Fibroblast of skin of back (primary cell): Measurements from ENCODE around the gene CDKN1C. TPM values are rescaled to one million over a fixed set of nuclear protein-coding genes. Genes with fewer than 3 reads are reported as not detected.
A peak's percentile ranks its signal among the peaks of the same experiment; 100 is the strongest.

ENCODE experiments used
- DNase-seq: peaks from one replicate; pipeline ENCODE4 v3.0.0-alpha.2; 2013
- polyA plus RNA-seq, 2 experiments: library from polyadenylated mRNA; unstranded; fragments of 120-200 nt; gene quantifications; one replicate each; pipeline ENCODE4 v1.2.1, GENCODE V29; 2013; ENCODE audit not compliant: insufficient read length in 2 of 2

The CDKN1C gene
- polyA plus RNA-seq (2013, experiment 1 of 2; ENCODE audit: insufficient read length): 4.2 TPM
- polyA plus RNA-seq (2013, experiment 2 of 2; ENCODE audit: insufficient read length): 14.7 TPM

DNA sequence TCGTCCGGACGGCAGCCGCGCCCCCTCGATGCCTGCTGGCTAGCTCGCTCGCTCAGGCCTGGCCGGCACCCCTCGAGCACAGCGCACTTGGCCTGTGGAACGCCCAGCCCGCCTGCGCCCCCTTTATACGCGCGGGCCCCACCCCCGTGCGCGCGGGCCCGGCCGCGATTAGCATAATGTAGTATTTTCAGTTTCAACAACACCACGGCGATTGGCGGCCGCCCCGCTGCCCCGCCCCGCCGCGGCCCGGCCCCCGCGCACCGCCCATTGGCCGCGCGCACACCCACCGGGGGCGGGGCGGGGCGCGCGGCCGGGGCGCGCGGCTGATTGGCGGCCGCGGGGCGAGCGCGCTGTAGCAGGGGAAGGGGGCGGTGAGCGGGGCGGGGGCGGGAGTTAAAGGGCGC is at the start of gene CDKN1C:
TSS of gene CDKN1C (minus strand) at position 98 of the 404 bp plus-strand sequence. CDS start 319 bp downstream, outside the sequence.
- peak; percentile 79 for DNase-seq

DNA sequence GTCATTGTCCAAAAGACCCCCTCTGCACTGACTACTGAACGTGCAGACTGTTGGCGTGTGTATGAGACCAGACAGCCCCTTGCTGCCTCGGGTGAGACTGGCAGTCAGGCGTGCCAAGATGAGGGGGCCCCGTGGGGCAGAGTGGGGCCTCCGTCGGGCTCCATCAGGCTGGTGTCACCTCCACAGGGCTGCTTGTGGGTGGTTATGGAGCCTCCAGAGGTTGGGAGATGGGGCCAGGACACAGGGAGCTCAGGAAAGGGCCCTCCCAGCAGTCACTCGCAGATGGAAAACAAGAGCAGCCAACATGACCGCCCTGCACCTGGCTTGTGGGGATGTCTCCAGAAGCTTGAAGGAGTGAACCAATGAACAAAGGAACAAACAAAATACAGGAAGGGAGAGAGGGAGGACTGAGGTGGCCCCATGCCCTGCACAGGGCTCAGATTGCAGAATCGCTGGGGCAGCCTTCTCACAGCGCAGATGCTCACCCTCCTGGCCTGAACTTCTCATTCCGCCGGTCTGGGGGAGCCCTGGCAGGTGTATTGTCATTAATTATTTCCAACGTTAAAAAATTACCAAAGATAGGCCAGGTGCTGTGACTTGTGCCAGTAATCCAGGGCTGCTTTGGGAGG is 49.1 kb upstream of the CDKN1C start:
- DNase-seq: no peak

DNA sequence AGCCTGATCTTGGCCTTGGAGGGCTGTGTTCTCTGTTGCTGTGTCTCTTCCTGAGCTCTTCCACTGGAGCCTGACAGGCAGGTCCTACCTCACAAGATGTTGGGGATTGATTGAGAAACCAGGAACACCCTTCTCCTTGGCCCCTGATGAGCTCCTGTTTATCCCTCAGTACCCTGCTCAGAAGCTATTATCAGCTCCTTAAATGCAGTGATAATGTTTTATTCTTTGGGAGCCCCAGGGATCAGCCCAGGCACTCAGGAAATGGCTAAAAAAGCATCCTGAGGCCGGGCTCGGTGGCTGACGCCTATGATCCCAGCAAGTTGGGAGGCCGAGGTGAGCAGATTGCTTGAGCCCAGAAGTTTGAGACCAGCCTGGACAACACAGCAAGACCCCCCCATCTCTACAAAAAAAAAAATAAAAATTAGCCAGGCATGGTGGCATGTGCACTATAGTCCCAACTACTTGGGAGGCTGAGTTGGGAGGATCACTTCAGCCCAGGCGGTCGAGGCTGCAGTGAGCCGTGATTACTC is 48.5 kb upstream of the CDKN1C start:
- DNase-seq: no peak

DNA sequence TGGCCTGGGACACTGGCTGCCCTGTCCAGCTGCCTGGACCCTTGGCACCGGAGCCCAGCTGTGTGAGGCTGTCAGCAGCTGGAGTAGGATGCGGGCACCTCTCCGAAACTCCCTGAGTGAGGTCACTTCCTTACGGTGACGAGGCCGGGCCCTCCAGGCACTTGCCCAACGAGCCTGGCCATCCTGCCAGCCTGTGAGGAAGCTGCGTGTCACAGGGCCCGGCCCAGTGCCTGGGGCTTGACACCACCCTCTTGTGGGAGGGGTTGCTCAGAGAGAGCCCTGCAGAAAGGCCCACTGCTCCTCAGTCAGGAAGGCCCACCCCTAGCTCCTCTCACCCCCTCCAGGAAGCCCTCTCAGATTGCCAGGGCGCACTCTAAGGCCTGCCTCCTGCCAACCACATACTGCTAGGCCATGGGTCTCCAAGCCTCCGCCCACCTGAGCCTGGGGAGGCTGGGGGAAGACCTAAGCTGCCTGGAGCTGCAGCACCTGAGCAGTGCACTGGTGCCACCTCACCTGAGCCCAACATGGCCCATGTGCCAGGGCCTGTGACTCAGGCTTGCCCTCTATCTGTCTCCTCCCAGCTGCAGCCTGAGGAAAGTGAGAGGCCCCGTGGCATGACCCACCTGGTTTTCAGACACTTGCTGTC is 47.9 kb upstream of the CDKN1C start:
- peak; percentile 86 for DNase-seq

DNA sequence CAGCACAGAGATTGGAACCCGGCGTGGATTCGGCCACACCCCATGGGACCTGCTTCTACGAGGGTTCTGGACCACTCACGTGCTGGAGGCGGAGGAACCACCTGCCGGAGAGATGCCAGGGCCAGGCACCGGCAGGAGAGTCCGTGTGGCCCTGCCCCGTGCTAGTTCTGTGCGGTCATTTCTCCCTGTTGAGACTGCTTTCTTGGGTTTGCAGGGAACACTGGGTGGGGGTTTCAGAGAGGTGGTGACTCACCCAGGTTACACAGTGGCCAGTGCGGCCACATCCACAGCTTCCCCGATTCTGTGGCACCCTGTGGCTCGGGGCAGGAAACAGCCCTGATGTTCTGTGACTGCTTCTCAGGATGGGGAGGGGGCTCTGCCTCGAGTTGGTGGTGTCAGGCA is 47.3 kb upstream of the CDKN1C start:
- peak; percentile 56 for DNase-seq

DNA sequence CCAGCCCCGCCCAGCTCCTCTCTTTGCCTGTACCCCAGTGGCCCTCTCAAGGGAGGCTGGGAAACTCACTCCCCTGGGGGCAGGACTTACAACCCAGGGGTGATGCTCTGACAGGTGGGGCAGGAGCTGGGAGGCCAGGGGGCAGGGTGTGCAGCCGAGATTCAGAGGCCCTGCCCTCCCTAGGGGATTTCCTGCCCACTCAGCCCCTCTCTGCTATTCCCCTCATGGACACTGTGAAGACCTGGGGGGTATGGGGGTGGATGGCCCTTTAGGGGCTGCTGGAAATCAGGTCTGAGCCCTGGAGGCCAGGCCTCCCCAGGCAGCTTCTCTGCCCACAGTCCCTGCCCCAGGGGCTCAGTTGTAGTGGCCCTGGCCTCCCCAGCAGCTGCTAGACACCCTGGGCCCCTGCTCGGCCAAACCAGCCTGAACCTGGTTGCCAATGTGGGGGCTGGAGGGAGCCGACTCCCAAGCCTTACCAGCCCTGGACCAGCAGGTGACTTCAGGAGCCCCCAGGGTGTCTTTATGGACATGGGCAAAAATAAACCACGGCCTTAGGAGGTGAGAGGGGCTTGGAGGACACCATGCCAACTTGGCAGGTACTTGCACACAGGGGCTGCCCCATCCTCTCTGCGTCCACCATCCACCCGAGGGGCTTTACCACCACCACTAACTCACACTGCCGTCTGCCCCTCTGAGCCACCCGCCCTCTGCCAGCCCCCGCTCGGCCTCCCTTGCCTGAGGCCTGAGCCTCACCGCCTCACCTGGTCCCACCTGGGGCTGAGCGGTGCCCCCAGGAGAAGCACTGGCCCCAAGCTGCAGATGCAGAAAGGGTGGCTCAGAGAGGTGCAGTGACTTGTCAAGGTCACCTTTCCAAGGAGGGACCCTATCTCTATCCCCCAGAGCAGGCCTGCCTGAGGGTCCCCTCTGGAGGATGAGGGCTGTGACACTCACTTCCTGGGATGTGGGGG is 46.5 kb upstream of the CDKN1C start:
- DNase-seq: no peak

DNA sequence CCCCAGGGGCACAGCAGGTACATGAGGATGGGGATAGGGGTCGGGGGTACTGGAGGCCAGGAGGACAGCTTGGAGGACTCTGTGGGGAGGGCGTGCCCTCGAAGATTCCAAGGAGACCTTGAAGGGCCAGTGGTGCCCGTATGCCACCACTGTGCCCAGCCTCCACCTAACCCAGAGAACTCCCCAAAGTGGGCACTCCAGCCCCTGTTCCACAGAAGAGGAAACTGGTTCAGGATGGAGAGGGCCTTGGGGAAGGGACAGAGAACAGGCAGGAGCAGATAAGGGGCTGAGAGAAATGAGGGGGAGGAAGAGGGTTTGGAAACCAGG is 45.8 kb upstream of the CDKN1C start:
- no peak for DNase-seq

DNA sequence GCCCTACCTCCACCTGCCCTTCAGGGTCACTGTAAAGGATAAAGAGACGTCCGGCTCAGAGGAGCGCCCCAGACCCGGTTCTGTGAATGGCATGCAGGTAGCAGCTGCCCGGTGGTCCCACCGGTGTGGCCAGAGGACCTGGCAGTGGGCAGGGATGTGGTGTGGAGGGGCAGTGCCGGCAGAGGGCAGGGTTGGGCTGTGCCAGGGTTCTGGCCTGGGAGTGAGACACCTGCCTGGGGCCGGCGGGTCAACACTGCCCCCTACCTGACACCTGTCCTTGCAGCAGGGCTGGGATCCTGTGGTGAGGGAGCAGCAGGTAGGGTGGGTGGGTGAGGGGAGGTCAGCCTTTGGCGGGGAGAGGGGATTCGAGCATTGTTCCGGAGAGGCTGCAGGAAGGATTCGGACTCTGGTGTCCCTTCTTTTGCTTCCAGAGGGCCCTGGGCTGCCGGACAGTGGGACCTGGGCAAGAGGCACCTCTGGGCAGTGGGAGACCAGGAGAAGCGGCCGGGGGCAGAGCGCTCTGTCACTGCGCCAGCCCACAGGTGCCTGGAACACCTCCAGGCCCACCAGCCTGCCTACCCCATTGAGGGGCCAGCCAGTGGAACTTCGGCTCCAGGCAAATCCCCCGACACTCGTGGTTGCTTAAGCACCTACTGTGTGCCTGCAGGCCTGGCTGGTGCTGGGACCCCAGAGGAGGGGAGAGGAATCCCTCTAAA is 45.3 kb upstream of the CDKN1C start:
- peak; percentile 47 for DNase-seq

DNA sequence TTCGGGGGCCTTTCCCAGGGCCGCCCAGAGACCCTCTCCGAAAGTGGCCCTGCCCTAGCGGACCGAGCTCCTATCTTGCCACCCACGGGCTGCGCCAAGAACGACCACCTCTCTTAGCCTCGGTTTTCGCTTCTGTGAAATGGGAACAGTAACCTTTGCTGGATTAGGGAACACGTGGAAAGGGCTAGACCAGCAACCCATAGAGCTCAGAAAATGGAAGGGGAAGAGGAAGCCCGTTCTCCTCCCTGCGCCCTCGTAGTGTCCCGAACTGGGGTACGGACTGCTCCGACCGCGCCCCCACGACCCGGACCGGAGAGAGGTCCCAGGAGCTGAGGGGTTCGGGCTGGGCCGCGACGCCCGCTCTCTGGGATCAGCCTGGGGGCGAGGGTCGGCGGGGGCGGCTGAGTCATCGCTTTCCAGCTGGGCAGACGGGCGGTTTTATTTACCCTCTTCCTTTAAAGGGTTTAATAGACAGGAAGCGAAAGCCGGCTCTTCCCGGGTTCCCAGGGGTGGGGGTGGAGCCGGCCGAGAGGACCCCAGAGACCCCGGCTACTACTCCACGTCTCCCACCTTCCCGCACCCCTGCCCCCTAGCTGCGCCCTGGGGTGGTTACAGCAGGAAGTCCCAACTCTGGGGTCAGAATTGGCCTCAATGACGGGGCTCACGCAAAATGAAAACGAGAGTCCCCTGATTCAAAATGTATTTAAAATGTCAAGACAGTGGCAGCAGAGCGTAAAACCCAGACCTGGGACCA is 44.6 kb upstream of the CDKN1C start:
- peak; percentile 77 for DNase-seq

DNA sequence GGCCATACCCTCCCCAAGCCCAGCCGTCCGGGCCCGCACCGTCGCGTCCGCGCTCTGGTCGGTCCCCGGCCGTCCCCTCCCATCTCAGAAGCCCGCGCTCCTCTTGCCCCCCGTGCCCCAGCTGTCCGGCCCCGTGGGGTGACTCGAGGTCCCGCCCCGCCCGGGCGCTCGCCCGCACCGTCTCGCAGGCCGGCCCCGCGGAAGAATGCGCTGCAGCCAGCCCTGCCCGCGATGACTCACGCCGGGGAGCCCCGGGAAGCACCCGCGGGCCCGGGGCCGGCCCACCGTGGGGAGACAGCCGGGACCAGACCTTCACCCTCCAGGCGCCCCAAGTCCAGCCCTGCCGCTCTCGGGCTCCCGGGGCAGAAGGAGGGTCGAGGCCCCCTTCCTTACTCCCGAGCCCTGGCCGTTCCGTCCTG is 44.0 kb upstream of the CDKN1C start:
- peak; percentile 85 for DNase-seq

DNA sequence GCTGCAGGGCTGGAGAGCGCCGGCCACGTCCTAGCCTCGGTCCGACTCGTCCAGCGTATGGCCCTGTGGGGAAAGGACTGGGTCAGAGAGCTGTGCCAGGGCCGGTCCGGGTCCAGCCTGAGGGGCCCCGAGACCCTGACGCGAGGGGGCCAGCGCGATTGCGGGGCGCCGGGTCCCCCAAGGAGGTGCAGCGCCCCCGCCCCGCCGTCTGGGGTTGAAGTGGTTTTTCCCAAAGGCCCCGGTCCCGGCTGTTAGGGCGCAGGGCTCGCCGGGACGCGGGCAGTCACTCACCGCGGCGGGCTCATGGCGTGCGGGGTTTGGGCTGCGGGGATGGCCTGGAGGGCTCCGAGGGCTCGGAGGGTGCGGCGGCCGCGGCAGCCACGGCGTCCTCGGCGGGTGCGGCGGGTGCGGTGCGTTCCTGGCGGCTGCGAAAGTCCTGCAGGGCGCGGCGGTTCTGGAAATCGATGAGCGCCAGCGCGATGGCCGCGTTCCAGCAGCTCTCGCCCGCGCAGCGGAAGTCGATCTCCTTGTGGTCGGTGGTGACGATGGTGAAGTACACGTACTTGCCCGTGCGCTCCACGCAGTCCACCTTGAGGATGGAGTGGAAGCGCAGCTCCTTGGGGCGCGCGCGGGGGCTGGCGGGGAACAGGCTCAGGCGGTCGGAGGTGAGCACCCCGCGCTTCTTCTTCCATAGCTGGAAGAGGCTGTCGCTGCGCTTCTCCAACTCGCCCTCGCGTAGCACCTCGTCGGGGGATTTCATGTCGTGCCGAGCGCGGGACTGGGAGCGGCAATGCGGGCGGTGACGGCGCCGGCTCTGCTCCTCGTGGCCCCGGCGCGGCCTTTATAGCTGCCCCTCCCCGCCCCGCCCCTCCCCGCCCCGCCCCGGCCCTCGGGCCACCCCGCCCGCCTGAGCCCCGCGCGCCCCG is 43.3 kb upstream of the CDKN1C start, which contains the start of gene PHLDA2:
TSS of gene PHLDA2 (minus strand) at position 816 of the 926 bp plus-strand sequence. CDS start at position 760, 56 bp downstream.
- peak; percentile 69 for DNase-seq

DNA sequence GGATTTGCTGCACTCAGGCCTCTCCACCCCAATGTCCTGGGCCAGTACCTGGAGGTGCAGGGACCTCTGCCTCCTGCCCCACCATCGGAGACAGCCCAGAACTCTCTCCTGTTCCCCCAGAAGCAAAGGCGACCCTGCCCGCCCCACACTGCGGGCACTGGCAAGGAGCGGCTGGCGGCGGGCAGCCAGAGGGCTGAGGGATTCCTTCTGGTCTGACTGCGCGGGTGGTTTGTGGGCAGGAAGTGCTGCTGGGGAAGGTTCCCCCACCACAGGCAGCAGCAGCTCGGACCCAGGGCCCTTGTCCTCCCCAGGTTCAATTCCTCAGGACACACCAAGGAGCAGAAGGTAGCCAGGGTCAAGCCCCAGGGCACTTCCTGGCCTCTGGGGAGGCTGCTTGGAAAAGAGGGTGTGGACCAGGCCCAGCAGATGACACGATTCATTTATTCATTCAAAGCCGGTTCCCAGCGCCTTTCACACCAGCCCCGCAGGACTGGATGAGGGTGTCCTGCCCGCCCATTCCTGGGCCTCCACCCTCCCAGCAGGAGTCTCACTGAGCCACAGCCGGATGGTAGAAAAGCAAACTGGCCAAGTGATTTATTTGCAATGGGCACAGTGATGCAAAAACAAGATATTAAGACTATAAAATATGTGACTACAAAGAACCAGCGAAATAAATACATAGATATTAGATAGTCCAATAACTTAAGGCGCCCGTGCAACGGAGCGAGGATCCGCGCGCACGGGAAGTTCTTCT is 42.5 kb upstream of the CDKN1C start:
- DNase-seq: peak; percentile 58

DNA sequence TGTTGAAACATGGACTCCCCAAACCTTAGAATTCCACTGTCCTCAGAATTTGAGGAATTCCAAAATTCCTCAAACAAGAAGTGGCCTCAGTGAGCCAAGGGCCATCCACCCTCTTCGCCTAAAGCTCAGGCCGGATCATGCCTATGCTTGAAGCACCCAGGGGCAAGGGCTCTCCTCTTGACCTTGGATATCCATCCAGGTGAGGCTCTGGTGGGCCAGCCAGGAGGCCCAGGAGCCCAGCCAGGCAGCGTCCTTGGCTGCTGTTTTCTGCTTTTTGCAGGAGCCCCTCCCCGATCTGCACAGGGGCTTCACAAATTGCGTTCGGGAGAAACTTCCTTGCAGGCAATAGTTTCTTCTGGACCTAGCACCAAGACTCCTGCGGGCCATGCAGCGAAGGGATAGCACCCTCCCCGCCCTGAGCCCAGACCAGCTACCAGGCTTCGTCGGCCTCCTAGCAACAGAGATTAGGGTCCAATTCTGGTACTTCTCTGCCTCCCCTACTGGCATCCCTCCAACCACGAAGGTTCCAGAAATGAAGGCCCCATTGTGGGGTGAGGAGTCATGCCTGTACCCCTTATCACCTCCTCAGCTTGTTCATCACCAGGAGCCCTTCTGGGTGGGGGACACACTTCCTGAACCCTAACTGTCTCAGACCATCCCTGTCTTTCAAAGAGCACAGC is 41.7 kb upstream of the CDKN1C start:
- no peak for DNase-seq

DNA sequence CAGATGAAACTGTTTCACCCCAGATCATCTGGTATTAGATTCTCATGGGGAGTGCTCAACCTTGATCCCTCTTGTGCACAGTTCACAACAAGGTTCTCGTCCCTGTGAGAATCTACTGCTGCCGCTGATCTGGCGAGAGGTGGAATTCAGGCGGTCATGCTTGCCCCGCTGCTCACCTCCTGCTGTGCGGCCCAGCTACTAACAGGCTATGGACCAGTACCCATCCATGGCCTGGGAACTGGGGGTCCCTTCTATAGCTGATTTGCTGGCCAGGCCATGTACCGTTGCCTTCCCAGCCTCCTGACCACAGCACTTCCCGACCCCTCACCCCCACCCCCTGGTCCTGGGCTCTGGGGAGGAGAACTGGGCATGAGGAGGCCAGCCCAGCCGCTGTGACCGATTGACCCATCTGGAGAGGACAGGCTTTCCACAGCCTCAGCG is 41.1 kb upstream of the CDKN1C start:
- DNase-seq: no peak

DNA sequence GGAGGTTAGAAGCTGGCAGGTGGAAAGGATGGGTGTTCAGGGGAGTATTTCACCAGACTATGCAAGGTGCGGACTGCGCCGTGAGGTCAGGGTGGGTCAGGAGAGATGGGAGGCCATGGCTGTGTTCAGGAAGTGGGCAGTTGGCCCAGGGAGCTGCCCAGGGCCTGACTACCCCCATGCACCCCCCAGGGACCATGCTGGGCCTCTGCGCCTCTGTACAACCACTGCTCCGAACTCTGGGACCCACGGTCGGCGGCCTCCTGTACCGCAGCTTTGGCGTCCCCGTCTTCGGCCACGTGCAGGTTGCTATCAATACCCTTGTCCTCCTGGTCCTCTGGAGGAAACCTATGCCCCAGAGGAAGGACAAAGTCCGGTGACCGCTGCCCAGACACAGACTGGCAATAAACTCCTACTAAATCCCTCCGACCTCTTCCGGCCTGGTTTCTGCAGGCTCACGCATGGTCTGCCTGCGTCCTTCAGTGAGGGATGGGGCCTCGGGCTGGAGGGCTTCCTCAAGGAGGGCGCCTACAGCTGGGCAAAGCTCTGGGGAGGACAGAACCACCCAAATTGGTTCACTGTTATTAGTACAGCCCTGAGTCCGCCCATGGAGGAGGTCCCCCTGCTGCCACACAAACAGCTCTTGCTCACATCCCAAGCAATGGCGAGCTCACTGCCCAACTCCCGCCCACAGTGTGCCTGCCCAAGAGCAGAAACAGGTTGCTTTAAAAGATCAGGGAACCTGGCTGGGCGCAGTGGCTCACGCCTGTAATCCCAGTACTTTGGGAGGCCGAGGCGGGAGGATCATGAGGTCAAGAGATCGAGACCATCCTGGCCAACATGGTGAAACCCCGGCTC is 39.5 kb upstream of the CDKN1C start:
- no peak for DNase-seq

DNA sequence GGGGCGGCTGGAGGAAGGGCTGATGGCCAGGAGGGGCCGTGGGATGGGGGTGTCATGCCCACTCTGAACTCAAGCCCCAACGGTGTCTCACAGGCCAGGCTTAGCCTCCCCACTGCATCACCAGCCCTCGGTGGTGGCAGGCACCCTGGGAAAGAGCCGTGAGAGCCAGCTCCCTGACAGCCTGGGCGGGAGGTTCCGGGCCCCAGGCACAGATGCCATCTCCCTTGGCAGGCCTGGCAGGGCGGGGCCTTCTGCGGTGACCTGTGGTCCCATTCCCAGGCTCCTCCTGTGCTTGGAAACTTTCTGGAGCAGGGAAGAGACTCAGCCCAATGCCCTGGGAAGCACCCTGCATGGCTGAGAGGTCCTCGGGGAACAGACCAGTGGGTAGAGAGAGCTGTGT is 38.8 kb upstream of the CDKN1C start:
- DNase-seq: no peak

DNA sequence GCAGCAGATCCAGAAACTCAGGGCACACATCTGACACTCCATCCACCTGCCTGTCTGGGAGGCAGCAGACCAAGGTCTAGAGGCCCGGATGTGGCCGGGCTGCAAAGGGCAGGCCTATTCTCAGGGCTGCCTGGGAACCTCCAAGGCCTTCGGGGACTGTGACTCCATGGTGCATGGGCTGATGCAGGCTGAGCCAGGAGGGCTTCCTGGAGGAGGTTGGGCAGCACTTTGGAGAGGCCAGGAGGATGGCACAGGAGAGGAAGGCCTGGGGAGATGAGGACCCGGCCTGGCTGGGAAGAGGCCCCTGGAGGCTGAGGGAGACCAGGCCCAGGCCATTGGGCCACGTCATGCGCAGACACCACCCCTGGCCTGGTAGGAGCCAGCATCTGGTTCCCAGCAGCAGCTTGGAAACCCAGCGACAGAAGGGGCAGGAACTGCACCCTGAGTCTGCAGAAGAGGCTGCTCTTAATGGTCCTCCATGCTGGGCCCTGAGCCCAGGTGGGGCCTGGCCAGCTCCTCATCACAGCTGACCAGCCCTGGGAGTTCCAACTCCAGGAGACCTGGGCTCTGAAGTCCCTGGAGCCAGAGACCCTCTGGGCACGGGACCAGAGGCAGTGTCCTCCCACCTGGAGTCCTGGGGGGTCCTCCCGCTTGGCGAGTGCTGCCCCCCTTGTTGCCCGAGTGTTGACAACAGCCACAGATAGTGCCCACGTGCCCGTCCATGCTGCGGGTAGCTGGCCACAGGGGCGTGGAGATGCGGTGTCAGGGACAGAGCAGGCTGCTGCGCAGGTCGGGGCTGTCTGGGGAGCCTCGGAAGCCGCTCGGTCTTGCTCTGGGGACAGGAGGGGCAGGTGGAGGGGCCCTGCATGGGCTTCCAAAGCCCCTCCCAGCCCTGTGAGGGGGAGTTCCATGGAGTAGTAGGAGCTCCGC is 38.1 kb upstream of the CDKN1C start:
- DNase-seq: no peak
